CD8-positive, alpha-beta memory T cell (primary cell): ENCODE results near the gene PTPRT. TPM values are rescaled to one million over a fixed set of nuclear protein-coding genes. Genes with fewer than 3 reads are reported as not detected.
A peak's percentile ranks its signal among the peaks of the same experiment; 100 is the strongest.

Experiments used
- CTCF ChIA-PET: fragments of 350-600 bp; sonication (Branson Sonifier 250); formaldehyde crosslinking; loops from one replicate; lab custom pipeline; 2021; ENCODE audit warnings: antibody characterized with exemption; lab: Charles Lee
- POLR2A ChIA-PET: fragments of 350-600 bp; sonication (Branson Sonifier 250); formaldehyde crosslinking; loops from one replicate; lab custom pipeline; 2021; ENCODE audit warnings: antibody characterized with exemption; lab: Charles Lee
- DNase-seq, 5 donors: peaks; one replicate each; pipeline versions ENCODE4 v3.0.0 to v3.0.0-alpha.2; 2020 to 2022; ENCODE audit warnings: mixed read lengths in 1 of 5
- H3K27ac ChIP-seq: one replicate; pipeline ENCODE4 v1.7.0; 2013; ENCODE audit warnings: low read depth, mild to moderate bottlenecking, low read length, moderate library complexity
- H3K27me3 ChIP-seq: 2 replicates; pipeline ENCODE4 v1.7.0; 2013; ENCODE audit warnings: low read length, mild to moderate bottlenecking; ENCODE audit not compliant: insufficient read depth, poor library complexity, severe bottlenecking
- H3K36me3 ChIP-seq: 2 replicates; pipeline ENCODE4 v1.7.0; 2013; ENCODE audit warnings: mild to moderate bottlenecking, low read length, moderate library complexity; ENCODE audit not compliant: insufficient read depth
- H3K4me1 ChIP-seq: 2 replicates; pipeline ENCODE4 v1.7.0; 2013; ENCODE audit warnings: mild to moderate bottlenecking, low read length, moderate library complexity; ENCODE audit not compliant: insufficient read depth
- H3K4me3 ChIP-seq: 2 replicates; pipeline ENCODE4 v1.7.0; 2013; ENCODE audit warnings: mild to moderate bottlenecking, low read length
- H3K9me3 ChIP-seq: 2 replicates; pipeline ENCODE4 v1.7.0; 2013; ENCODE audit warnings: mild to moderate bottlenecking, low read length
- H3K27ac Mint-ChIP-seq, 8 donors: one replicate each; pipeline ENCODE4 v1.8.0; 2020 to 2021; ENCODE audit warnings: mixed read lengths in 8 of 8, mild to moderate bottlenecking in 6 of 8, inconsistent platforms in 3 of 8, moderate library complexity in 3 of 8
- H3K27me3 Mint-ChIP-seq, 2 donors: one replicate each; pipeline ENCODE4 v1.8.0; 2020 to 2021; ENCODE audit warnings: mixed read lengths in 2 of 2, mild to moderate bottlenecking in 1 of 2, moderate library complexity in 1 of 2
- H3K36me3 Mint-ChIP-seq, 3 donors: one replicate each; pipeline ENCODE4 v1.8.0; 2020 to 2021; ENCODE audit warnings: mixed read lengths in 3 of 3, inconsistent platforms in 1 of 3, mild to moderate bottlenecking in 1 of 3
- H3K4me1 Mint-ChIP-seq, 3 donors: one replicate each; pipeline ENCODE4 v1.8.0; 2020 to 2021; ENCODE audit warnings: mixed read lengths in 3 of 3, inconsistent platforms in 1 of 3, mild to moderate bottlenecking in 1 of 3
- H3K4me3 Mint-ChIP-seq, 7 donors: one replicate each; pipeline ENCODE4 v1.8.0; 2020 to 2021; ENCODE audit warnings: mixed read lengths in 7 of 7, mild to moderate bottlenecking in 6 of 7, moderate library complexity in 4 of 7, inconsistent platforms in 2 of 7
- H3K9me3 Mint-ChIP-seq, 5 donors: one replicate each; pipeline ENCODE4 v1.8.0; 2020 to 2022; ENCODE audit warnings: mixed read lengths in 5 of 5, mild to moderate bottlenecking in 3 of 5, moderate library complexity in 2 of 5, inconsistent platforms in 1 of 5
- polyA plus RNA-seq: library from polyadenylated mRNA; unstranded; fragments of 300-500 nt; fragmentation: Illumina TruSeq; gene quantifications from one replicate; pipeline ENCODE4 v1.2.3, GENCODE V29; 2021
- total RNA-seq, 2 experiments: library from RNA; stranded (reverse); gene quantifications; one replicate each; pipeline ENCODE4 v1.2.3, GENCODE V29; 2021

PTPRT gene
- total and polyA plus RNA-seq, 3 experiments from 2014 or later, result not detected

- CTCF ChIA-PET, result no interaction called here
- Mint-ChIP-seq H3K4me3 (no peak overlapping the region), H3K27ac (no peak overlapping the region)
Measured at GRCh38 chr20:42572320-42573016, 617.2 kb downstream of the PTPRT start.

DNA sequence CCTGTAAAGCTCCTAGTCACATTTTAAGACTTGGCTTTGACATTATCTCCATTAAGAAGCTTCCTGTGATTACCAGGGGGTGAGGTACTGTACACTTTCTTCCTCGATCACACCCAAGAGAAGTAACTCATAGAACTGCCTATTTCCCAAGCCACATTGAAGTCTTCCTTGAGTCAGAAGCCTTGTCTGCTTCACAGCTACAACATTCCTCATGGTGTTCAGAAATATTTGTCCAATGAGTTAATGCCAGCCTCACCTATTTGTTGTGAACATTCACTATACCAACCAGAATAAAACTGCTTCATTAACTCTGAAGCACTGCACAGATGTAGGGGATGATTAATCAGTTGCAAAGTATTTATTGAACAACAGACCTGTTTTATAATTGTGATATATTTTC is 622.3 kb downstream of the PTPRT start:
- H3K27ac ChIP-seq, result no peak overlapping the region
- no peaks in the 10 kb centered on the region for H3K36me3 ChIP-seq
- peaks cover 8 to 16% (median 9%) of the 10 kb centered on the region in 5 donors for H3K9me3 Mint-ChIP-seq
- no peak overlapping the region for H3K27ac Mint-ChIP-seq
- H3K27me3 Mint-ChIP-seq, result peaks cover 0 to 1% of the 10 kb centered on the region in 2 donors
- H3K9me3 ChIP-seq, result no peaks in the 10 kb centered on the region
- H3K4me1 ChIP-seq, result no peaks in the 10 kb centered on the region
- H3K36me3 Mint-ChIP-seq, result no peaks in the 10 kb centered on the region
- H3K4me1 Mint-ChIP-seq, result no peaks in the 10 kb centered on the region
- no peak overlapping the region for H3K4me3 Mint-ChIP-seq
- ChIA-PET POLR2A (no interaction called here), CTCF (no interaction called here)
- DNase-seq, result no peak
- H3K4me3 ChIP-seq, result no peak overlapping the region
- no peaks in the 10 kb centered on the region for H3K27me3 ChIP-seq

More at GRCh38 chr20:42572320-42573016, 617.2 kb downstream of the PTPRT start:
- peaks cover 0 to 1% of the 10 kb centered on the region in 2 donors for H3K27me3 Mint-ChIP-seq
- no peaks in the 10 kb centered on the region for H3K36me3 Mint-ChIP-seq
- Histone ChIP-seq H3K36me3 (no peaks in the 10 kb centered on the region), H3K27me3 (no peaks in the 10 kb centered on the region), H3K4me1 (no peaks in the 10 kb centered on the region), H3K9me3 (no peaks in the 10 kb centered on the region), H3K4me3 (no peak overlapping the region), H3K27ac (no peak overlapping the region)
- no peak for DNase-seq
- H3K9me3 Mint-ChIP-seq, result peaks cover 5 to 18% (median 7%) of the 10 kb centered on the region in 5 donors
- H3K4me1 Mint-ChIP-seq, result no peaks in the 10 kb centered on the region
- POLR2A ChIA-PET, result no interaction called here

GRCh38 chr20:42565235-42565995 is 624.3 kb downstream of the PTPRT start:
- Histone ChIP-seq H3K27me3 (no peaks in the 10 kb centered on the region), H3K4me1 (no peaks in the 10 kb centered on the region), H3K9me3 (no peaks in the 10 kb centered on the region), H3K27ac (no peak overlapping the region), H3K4me3 (no peak overlapping the region), H3K36me3 (no peaks in the 10 kb centered on the region)
- Mint-ChIP-seq H3K27me3 (no peaks in the 10 kb centered on the region), H3K4me3 (no peak overlapping the region), H3K27ac (peak overlapping the region in 1 of 8 donors; percentile 77), H3K4me1 (no peaks in the 10 kb centered on the region), H3K36me3 (no peaks in the 10 kb centered on the region), H3K9me3 (peaks cover 0 to 11% (median 6%) of the 10 kb centered on the region in 5 donors)
- CTCF ChIA-PET, result no interaction called here
- POLR2A ChIA-PET, result no interaction called here
- no peak for DNase-seq

- H3K4me3 ChIP-seq, result no peak overlapping the region
- no peaks in the 10 kb centered on the region for H3K27me3 ChIP-seq
- no peaks in the 10 kb centered on the region for H3K36me3 Mint-ChIP-seq
- no peak overlapping the region for H3K4me3 Mint-ChIP-seq
- H3K9me3 Mint-ChIP-seq, result peaks cover 0 to 10% (median 6%) of the 10 kb centered on the region in 5 donors
- peaks cover 0 to 1% of the 10 kb centered on the region in 2 donors for H3K27me3 Mint-ChIP-seq
- H3K36me3 ChIP-seq, result no peaks in the 10 kb centered on the region
- H3K4me1 Mint-ChIP-seq, result no peaks in the 10 kb centered on the region
- no peaks in the 10 kb centered on the region for H3K9me3 ChIP-seq
- ChIA-PET POLR2A (no interaction called here), CTCF (no interaction called here)
- H3K4me1 ChIP-seq, result no peaks in the 10 kb centered on the region
- no peak for DNase-seq
- H3K27ac ChIP-seq, result no peak overlapping the region
- H3K27ac Mint-ChIP-seq, result peak overlapping the region in 1 of 8 donors; percentile 82
Measured at GRCh38 chr20:42559665-42560064, 630.0 kb downstream of the PTPRT start.

- Mint-ChIP-seq H3K4me1 (no peaks in the 10 kb centered on the region), H3K36me3 (no peaks in the 10 kb centered on the region), H3K27ac (no peak overlapping the region), H3K4me3 (no peak overlapping the region), H3K27me3 (peaks cover 0 to 1% of the 10 kb centered on the region in 2 donors), H3K9me3 (peaks cover 0 to 7% (median 2%) of the 10 kb centered on the region in 5 donors)
- DNase-seq, result no peak
- no peaks in the 10 kb centered on the region for H3K36me3 ChIP-seq
- no peaks in the 10 kb centered on the region for H3K27me3 ChIP-seq
- ChIA-PET POLR2A (no interaction called here), CTCF (no interaction called here)
- H3K27ac ChIP-seq, result no peak overlapping the region
- no peaks in the 10 kb centered on the region for H3K4me1 ChIP-seq
- no peaks in the 10 kb centered on the region for H3K9me3 ChIP-seq
- no peak overlapping the region for H3K4me3 ChIP-seq
Measured at GRCh38 chr20:42556575-42556974, 633.1 kb downstream of the PTPRT start.

- Mint-ChIP-seq H3K27ac (no peak overlapping the region), H3K9me3 (peaks cover 0 to 4% (median 2%) of the 10 kb centered on the region in 5 donors), H3K4me3 (peak overlapping the region in 1 of 7 donors; percentile 23), H3K36me3 (no peaks in the 10 kb centered on the region), H3K4me1 (no peaks in the 10 kb centered on the region), H3K27me3 (no peaks in the 10 kb centered on the region)
- no peaks in the 10 kb centered on the region for H3K4me1 ChIP-seq
- no peaks in the 10 kb centered on the region for H3K27me3 ChIP-seq
- no peak overlapping the region for H3K27ac ChIP-seq
- H3K36me3 ChIP-seq, result no peaks in the 10 kb centered on the region
- ChIA-PET CTCF (no interaction called here), POLR2A (no interaction called here)
- no peak overlapping the region for H3K4me3 ChIP-seq
- H3K9me3 ChIP-seq, result no peaks in the 10 kb centered on the region
- no peak for DNase-seq
Measured at GRCh38 chr20:42553374-42553773, 636.3 kb downstream of the PTPRT start.

GRCh38 chr20:42549496-42549895 is 640.2 kb downstream of the PTPRT start:
- Histone ChIP-seq H3K36me3 (no peaks in the 10 kb centered on the region), H3K9me3 (no peaks in the 10 kb centered on the region), H3K27me3 (no peaks in the 10 kb centered on the region), H3K4me1 (no peaks in the 10 kb centered on the region), H3K4me3 (no peak overlapping the region), H3K27ac (no peak overlapping the region)
- no peak for DNase-seq
- no peaks in the 10 kb centered on the region for H3K27me3 Mint-ChIP-seq
- ChIA-PET POLR2A (no interaction called here), CTCF (no interaction called here)
- H3K4me1 Mint-ChIP-seq, result no peaks in the 10 kb centered on the region
- H3K4me3 Mint-ChIP-seq, result no peak overlapping the region
- no peak overlapping the region for H3K27ac Mint-ChIP-seq
- peaks cover 0 to 1% (median 0%) of the 10 kb centered on the region in 5 donors for H3K9me3 Mint-ChIP-seq
- H3K36me3 Mint-ChIP-seq, result no peaks in the 10 kb centered on the region

DNA sequence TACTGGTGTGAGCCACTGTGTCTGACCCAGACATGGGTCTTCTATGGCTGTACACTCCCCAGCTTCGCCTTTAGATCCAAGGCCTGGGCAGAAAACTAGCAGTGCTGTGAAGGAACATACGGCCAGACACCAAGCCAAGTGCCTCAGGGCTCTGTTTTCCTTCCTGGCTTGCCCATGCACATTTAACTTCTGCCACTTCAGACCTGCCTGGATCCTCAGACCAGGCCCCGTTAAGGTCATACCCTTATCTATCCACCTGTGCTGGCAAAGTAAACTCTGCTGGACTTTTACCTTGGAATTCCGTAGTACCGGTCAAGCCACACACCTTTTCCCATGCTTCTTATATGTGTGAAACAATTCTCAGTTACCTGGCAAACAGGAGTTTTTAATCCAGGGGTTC is 644.8 kb downstream of the PTPRT start:
- Mint-ChIP-seq H3K36me3 (no peaks in the 10 kb centered on the region), H3K27ac (no peak overlapping the region), H3K4me1 (no peaks in the 10 kb centered on the region), H3K9me3 (peaks cover 0 to 3% (median 0%) of the 10 kb centered on the region in 5 donors), H3K27me3 (no peaks in the 10 kb centered on the region), H3K4me3 (no peak overlapping the region)
- DNase-seq, result no peak
- ChIA-PET POLR2A (no interaction called here), CTCF (no interaction called here)
- Histone ChIP-seq H3K27me3 (no peaks in the 10 kb centered on the region), H3K36me3 (no peaks in the 10 kb centered on the region), H3K27ac (no peak overlapping the region), H3K4me3 (no peak overlapping the region), H3K9me3 (no peaks in the 10 kb centered on the region), H3K4me1 (no peaks in the 10 kb centered on the region)
